Trophoblast cell (in vitro differentiated cells and primary cell): ENCODE data around the gene TDP1.

Experiments used
- DNase-seq, 2 donors: peaks; one replicate each; pipeline ENCODE4 v3.0.0-alpha.2; 2016
- H2AFZ ChIP-seq: 2 replicates; pipeline ENCODE4 v1.6.1; 2013; ENCODE audit warnings: low read length, moderate library complexity, mild to moderate bottlenecking; ENCODE audit not compliant: insufficient read depth, poor library complexity
- H2AK5ac ChIP-seq: 2 replicates; pipeline ENCODE4 v1.6.1; 2013; ENCODE audit warnings: mild to moderate bottlenecking, low read length
- H2BK120ac ChIP-seq: 2 replicates; pipeline ENCODE4 v1.6.1; 2013; ENCODE audit warnings: low read length, mild to moderate bottlenecking, moderate library complexity; ENCODE audit not compliant: insufficient read depth, poor library complexity
- H2BK12ac ChIP-seq: 2 replicates; pipeline ENCODE4 v1.6.1; 2013; ENCODE audit warnings: mild to moderate bottlenecking, low read length, moderate library complexity
- H2BK5ac ChIP-seq: 2 replicates; pipeline ENCODE4 v1.6.1; 2013; ENCODE audit warnings: low read length, low read depth, moderate library complexity, mild to moderate bottlenecking; ENCODE audit not compliant: poor library complexity
- H3K14ac ChIP-seq: 2 replicates; pipeline ENCODE4 v1.6.1; 2013; ENCODE audit warnings: mild to moderate bottlenecking, low read length
- H3K18ac ChIP-seq: 2 replicates; pipeline ENCODE4 v1.6.1; 2013; ENCODE audit warnings: mild to moderate bottlenecking, low read length
- H3K23ac ChIP-seq: 2 replicates; pipeline ENCODE4 v1.6.1; 2013; ENCODE audit warnings: low read length
- H3K27ac ChIP-seq: 2 replicates; pipeline ENCODE4 v1.5.1; 2013; ENCODE audit warnings: low read depth, mild to moderate bottlenecking, inconsistent platforms, low read length, moderate library complexity
- H3K27me3 ChIP-seq: 2 replicates; pipeline ENCODE4 v1.6.1; 2013; ENCODE audit warnings: inconsistent platforms, mild to moderate bottlenecking, low read length, moderate library complexity; ENCODE audit not compliant: insufficient read depth
- H3K36me3 ChIP-seq, 2 experiments: 1 replicate in 1 of 2; 2 replicates in 1 of 2; pipeline ENCODE4 v1.6.1; 2013; ENCODE audit warnings: low read length in 2 of 2, mild to moderate bottlenecking in 2 of 2, moderate library complexity in 1 of 2; ENCODE audit not compliant: insufficient read depth in 2 of 2, control insufficient read depth in 1 of 2
- H3K4ac ChIP-seq: 2 replicates; pipeline ENCODE4 v1.6.1; 2013; ENCODE audit warnings: low read depth, mild to moderate bottlenecking, low read length, moderate library complexity
- H3K4me1 ChIP-seq, 2 experiments: 1 replicate in 1 of 2; 2 replicates in 1 of 2; pipeline ENCODE4 v1.6.1; 2013; ENCODE audit warnings: low read length in 2 of 2, mild to moderate bottlenecking in 2 of 2, moderate library complexity in 1 of 2; ENCODE audit not compliant: insufficient read depth in 2 of 2, control insufficient read depth in 1 of 2
- H3K4me2 ChIP-seq: 2 replicates; pipeline ENCODE4 v1.6.1; 2013; ENCODE audit warnings: inconsistent platforms, mild to moderate bottlenecking, low read length, moderate library complexity
- H3K4me3 ChIP-seq: 2 replicates; pipeline ENCODE4 v1.5.1; 2013; ENCODE audit warnings: mild to moderate bottlenecking, low read depth, low read length, inconsistent platforms
- H3K79me1 ChIP-seq: one replicate; pipeline ENCODE4 v1.6.1; 2013; ENCODE audit warnings: low read length
- H3K79me2 ChIP-seq: 2 replicates; pipeline ENCODE4 v1.6.1; 2013; ENCODE audit warnings: low read length, mild to moderate bottlenecking; ENCODE audit not compliant: control insufficient read depth, insufficient read depth, poor library complexity
- H3K9ac ChIP-seq: 2 replicates; pipeline ENCODE4 v1.6.1; 2013; ENCODE audit warnings: mild to moderate bottlenecking, low read length
- H3K9me3 ChIP-seq: 2 replicates; pipeline ENCODE4 v1.6.1; 2013; ENCODE audit warnings: low read depth, mild to moderate bottlenecking, control low read depth, inconsistent platforms, low read length; ENCODE audit not compliant: insufficient read depth
- H4K12ac ChIP-seq: 2 replicates; pipeline ENCODE4 v1.6.1; 2013; ENCODE audit warnings: low read depth, mild to moderate bottlenecking, low read length, moderate library complexity
- H4K8ac ChIP-seq: 2 replicates; pipeline ENCODE4 v1.6.1; 2013; ENCODE audit warnings: low read depth, mild to moderate bottlenecking, low read length, moderate library complexity
- H4K91ac ChIP-seq: one replicate; pipeline ENCODE4 v1.6.1; 2013; ENCODE audit warnings: low read depth, mild to moderate bottlenecking, low read length, moderate library complexity
- WGBS: extraction: QIAGEN DNeasy Blood & Tissue Kit; methylation state at CpG from one replicate; pipeline ENCODE4 v1.1.7; 2013; ENCODE audit warnings: missing lambda C conversion rate; ENCODE audit not compliant: insufficient read length, insufficient coverage; ENCODE audit errors: extremely low coverage; 5-methylcytosine and 5-hydroxymethylcytosine counted together

Gene TDP1

DNA sequence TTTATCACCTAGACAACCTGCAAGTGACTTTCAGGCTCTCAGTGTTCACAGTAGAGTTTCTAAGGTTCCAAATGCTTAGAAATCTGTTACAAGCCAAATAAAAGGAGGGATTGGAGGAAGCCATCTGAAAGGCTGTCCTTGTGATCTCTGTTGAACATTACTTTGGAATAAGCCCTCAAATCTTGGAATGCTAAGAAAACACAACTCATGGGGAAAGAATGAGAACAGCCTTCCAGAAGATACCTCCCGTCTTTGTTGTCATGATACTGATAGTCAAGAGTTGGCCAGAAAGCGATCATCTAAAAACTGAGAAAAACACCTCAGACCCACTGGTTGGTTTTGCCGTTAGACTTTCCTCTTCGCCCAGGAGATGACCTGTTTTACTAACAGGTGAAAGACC lies 61.6 kb downstream of the TDP1 start:
- Histone ChIP-seq H3K9me3 (peaks cover 5% of the 10 kb centered on the region), H3K23ac (no peak overlapping the region), H3K27me3 (no peaks in the 10 kb centered on the region), H3K79me1 (no peaks in the 10 kb centered on the region), H4K91ac (no peak overlapping the region), H3K18ac (no peak overlapping the region), H3K4me2 (no peak overlapping the region), H3K36me3 (peaks cover 22 to 33% of the 10 kb centered on the region in 2 experiments), H3K4me3 (no peak overlapping the region), H3K27ac (no peak overlapping the region), H3K4ac (no peak overlapping the region), H2BK5ac (no peak overlapping the region), H2AK5ac (no peak overlapping the region), H3K9ac (no peak overlapping the region), H2AFZ (no peak overlapping the region), H4K12ac (no peak overlapping the region), H2BK12ac (no peak overlapping the region), H3K79me2 (no peaks in the 10 kb centered on the region), H4K8ac (no peak overlapping the region), H2BK120ac (no peak overlapping the region), H3K4me1 (peaks cover 0 to 2% of the 10 kb centered on the region in 2 experiments), H3K14ac (no peak overlapping the region)
- WGBS, result no CpG with 5 or more reads among the region's 4 CpGs
- no peak for DNase-seq

- Histone ChIP-seq H4K8ac (no peak overlapping the region), H3K4me1 (peaks cover 0 to 2% of the 10 kb centered on the region in 2 experiments), H3K79me2 (no peaks in the 10 kb centered on the region), H3K4me2 (no peak overlapping the region), H2BK12ac (no peak overlapping the region), H2BK5ac (no peak overlapping the region), H3K23ac (no peak overlapping the region), H3K79me1 (no peaks in the 10 kb centered on the region), H4K91ac (no peak overlapping the region), H3K14ac (no peak overlapping the region), H3K9ac (no peak overlapping the region), H2AFZ (no peak overlapping the region), H3K36me3 (peaks cover 29 to 39% of the 10 kb centered on the region in 2 experiments), H3K4ac (no peak overlapping the region), H3K9me3 (no peaks in the 10 kb centered on the region), H3K27ac (no peak overlapping the region), H3K27me3 (no peaks in the 10 kb centered on the region), H4K12ac (no peak overlapping the region), H2BK120ac (no peak overlapping the region), H3K18ac (no peak overlapping the region), H2AK5ac (no peak overlapping the region), H3K4me3 (no peak overlapping the region)
- no peak for DNase-seq
- no CpG with 5 or more reads among the region's 11 CpGs for WGBS
Measured at GRCh38 chr14:90019824-90020523, 64.2 kb downstream of the TDP1 start.

DNA sequence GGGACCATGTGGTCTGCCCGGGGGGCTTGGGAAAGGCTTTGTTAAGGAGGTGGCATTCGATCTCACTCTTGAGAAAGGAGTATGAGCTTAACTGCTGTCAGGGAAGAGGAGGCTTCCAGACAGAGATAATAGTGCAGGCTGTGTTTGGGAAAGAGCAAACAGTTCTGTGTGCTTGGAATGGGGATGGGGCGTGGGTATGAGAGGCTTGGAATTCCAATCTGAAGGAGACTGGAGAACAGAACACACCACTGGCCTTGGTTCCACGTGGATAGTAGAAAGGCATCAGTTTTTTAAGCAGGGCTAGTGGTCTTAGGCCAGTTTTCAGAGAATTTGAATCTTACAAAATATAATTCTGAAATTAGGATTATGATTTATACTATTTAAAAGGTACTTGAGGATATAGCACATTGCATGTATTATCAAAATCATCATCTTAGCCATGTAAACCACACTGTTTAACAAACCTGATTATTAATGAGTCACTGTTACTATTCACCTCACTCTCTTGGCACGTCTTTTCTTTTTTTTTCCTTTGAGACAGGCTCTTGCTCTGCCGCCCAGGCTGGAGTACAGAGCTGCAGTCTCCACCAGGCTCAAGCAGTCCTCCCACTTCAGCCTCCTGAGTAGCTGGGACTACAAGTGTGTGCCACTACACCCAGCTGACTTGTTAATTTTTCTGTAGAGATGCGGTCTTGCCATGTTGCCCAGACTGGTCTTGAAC lies 67.6 kb downstream of the TDP1 start:
- no peak overlapping the region for H3K27ac ChIP-seq
- no peak overlapping the region for H4K91ac ChIP-seq
- no peak overlapping the region for H3K4me3 ChIP-seq
- no peak overlapping the region for H2BK12ac ChIP-seq
- no peak overlapping the region for H3K14ac ChIP-seq
- peaks cover 0 to 2% of the 10 kb centered on the region in 2 experiments for H3K4me1 ChIP-seq
- peaks cover 24 to 41% of the 10 kb centered on the region in 2 experiments for H3K36me3 ChIP-seq
- H2AFZ ChIP-seq, result no peak overlapping the region
- no peak overlapping the region for H3K4ac ChIP-seq
- no CpG with 5 or more reads among the region's 7 CpGs for WGBS
- no peaks in the 10 kb centered on the region for H3K9me3 ChIP-seq
- H3K79me1 ChIP-seq, result no peaks in the 10 kb centered on the region
- no peak overlapping the region for H2BK120ac ChIP-seq
- H2BK5ac ChIP-seq, result no peak overlapping the region
- no peak overlapping the region for H3K9ac ChIP-seq
- H3K18ac ChIP-seq, result no peak overlapping the region
- no peak overlapping the region for H2AK5ac ChIP-seq
- no peaks in the 10 kb centered on the region for H3K79me2 ChIP-seq
- H3K4me2 ChIP-seq, result no peak overlapping the region
- no peak overlapping the region for H4K12ac ChIP-seq
- no peak overlapping the region for H4K8ac ChIP-seq
- H3K27me3 ChIP-seq, result no peaks in the 10 kb centered on the region
- H3K23ac ChIP-seq, result no peak overlapping the region
- DNase-seq, result no peak

- no peak overlapping the region for H2AK5ac ChIP-seq
- no peak overlapping the region for H2AFZ ChIP-seq
- H3K4me3 ChIP-seq, result no peak overlapping the region
- no peak overlapping the region for H3K4ac ChIP-seq
- no peak overlapping the region for H4K12ac ChIP-seq
- H3K14ac ChIP-seq, result no peak overlapping the region
- H3K18ac ChIP-seq, result no peak overlapping the region
- H4K8ac ChIP-seq, result no peak overlapping the region
- no peak overlapping the region for H2BK12ac ChIP-seq
- H3K4me1 ChIP-seq, result no peaks in the 10 kb centered on the region
- H2BK120ac ChIP-seq, result no peak overlapping the region
- no peak overlapping the region for H3K27ac ChIP-seq
- no peak overlapping the region for H4K91ac ChIP-seq
- H3K9ac ChIP-seq, result no peak overlapping the region
- H3K79me1 ChIP-seq, result no peaks in the 10 kb centered on the region
- peaks cover 17 to 33% of the 10 kb centered on the region in 2 experiments for H3K36me3 ChIP-seq
- no peaks in the 10 kb centered on the region for H3K9me3 ChIP-seq
- no CpG with 5 or more reads among the region's 3 CpGs for WGBS
- no peak overlapping the region for H3K4me2 ChIP-seq
- H2BK5ac ChIP-seq, result no peak overlapping the region
- no peak overlapping the region for H3K23ac ChIP-seq
- no peaks in the 10 kb centered on the region for H3K27me3 ChIP-seq
- no peak for DNase-seq
- H3K79me2 ChIP-seq, result no peaks in the 10 kb centered on the region
Measured at GRCh38 chr14:90024910-90025309, 69.2 kb downstream of the TDP1 start.
